Stomach (tissue), 9 donors: ENCODE measurements around the gene TDG. TPM values are rescaled to one million over a fixed set of nuclear protein-coding genes. Genes with fewer than 3 reads are reported as not detected.
"Not testable (repeated sequence)": the region's sequence is repeated elsewhere in the genome, so short reads cannot be mapped to it uniquely, and the experiment has no call there.

ENCODE experiments used
- DNase-seq, 2 donors: peaks; one replicate each; pipeline versions ENCODE4 v3.0.0 to v3.0.0-alpha.2; 2013 to 2019
- H3K27ac ChIP-seq, 5 donors: fragments of 200-600 bp in 4 of 5; sonication (generic) in 4 of 5; one replicate each; pipeline ENCODE4 v1.5.1; 2013 to 2019; ENCODE audit warnings: mild to moderate bottlenecking in 1 of 5, moderate library complexity in 1 of 5
- H3K27me3 ChIP-seq, 3 donors: fragments of 200-600 bp; sonication (generic); one replicate each; pipeline ENCODE4 v1.5.1; 2017 to 2019; ENCODE audit warnings: mixed run types in 1 of 3
- H3K36me3 ChIP-seq, 4 donors: fragments of 200-600 bp; sonication (generic); 1 replicate in 3 of 4; 2 replicates in 1 of 4; pipeline ENCODE4 v1.5.1; 2016 to 2019
- H3K4me1 ChIP-seq, 4 donors: fragments of 200-600 bp; sonication (generic); one replicate each; pipeline ENCODE4 v1.5.1; 2016 to 2019
- H3K4me3 ChIP-seq, 4 donors: fragments of 200-600 bp; sonication (generic) in 3 of 4; one replicate each; pipeline ENCODE4 v1.5.1; 2016 to 2019; ENCODE audit warnings: mild to moderate bottlenecking in 1 of 4
- H3K9me3 ChIP-seq, 4 donors: fragments of 200-600 bp; sonication (generic); one replicate each; pipeline ENCODE4 v1.5.1; 2016 to 2019
- EP300 ChIP-seq: sonication (generic); formaldehyde crosslinking; IDR thresholded peaks from one replicate; pipeline ENCODE4 v1.6.1; 2017; ENCODE audit warnings: antibody characterized with exemption
- POLR2A ChIP-seq, 4 donors: fragments of 450-650 bp; IDR thresholded peaks; one replicate each; pipeline ENCODE4 v1.6.1; 2016; ENCODE audit warnings: antibody characterized with exemption in 4 of 4, control low read depth in 2 of 4, mild to moderate bottlenecking in 1 of 4, moderate library complexity in 1 of 4
- POLR2AphosphoS5 ChIP-seq, 3 donors: sonication (generic); formaldehyde crosslinking; IDR thresholded peaks; one replicate each; pipeline ENCODE4 v1.6.1; 2016; ENCODE audit warnings: antibody characterized with exemption in 3 of 3
- WGBS, 5 donors: extraction: QIAGEN DNeasy Blood & Tissue Kit in 3 of 5; methylation state at CpG; one replicate each; pipeline versions ENCODE4 v1.1.5 to v1.1.7; 2013 to 2018; 5-methylcytosine and 5-hydroxymethylcytosine counted together
- intact Hi-C: fragments of 100-400 bp; cut with DNase I; formaldehyde crosslinking; loops from one replicate; pipeline ENCODE4 v1.15.1; 2023; ENCODE audit warnings: low total_unique reads
- polyA plus RNA-seq, 3 donors: library from polyadenylated mRNA; stranded (reverse); fragments of 200-250 nt; gene quantifications; one replicate each; pipeline ENCODE4 v1.2.3, GENCODE V29; 2013
- total RNA-seq, 5 donors: library from RNA; depleted of rRNA; stranded (reverse); fragments of >200 nt; gene quantifications; one replicate each; pipeline versions ENCODE4 v1.1.0 to v1.2.3, GENCODE V29; 2014 to 2016
- TF ChIP-seq, protein P1 (sequence below), 7 experiments: fragments of 450-650 bp in 4 of 7; fragments of 200-600 bp in 3 of 7; sonication (generic) in 3 of 7; IDR thresholded peaks; one replicate each; pipeline ENCODE4 v1.5.1; 2016 to 2019; ENCODE audit warnings: antibody characterized with exemption in 7 of 7, control low read depth in 2 of 7, mild to moderate bottlenecking in 1 of 7
- donor health status: healthy with polysubstance abuse.
- donor health status: Bipolar disorder and iron deficiency.
- donor health status: healthy.

The TDG gene
- total and polyA plus RNA-seq, 8 donors, result 9.2 to 44.1 (median 18.1) TPM

DNA sequence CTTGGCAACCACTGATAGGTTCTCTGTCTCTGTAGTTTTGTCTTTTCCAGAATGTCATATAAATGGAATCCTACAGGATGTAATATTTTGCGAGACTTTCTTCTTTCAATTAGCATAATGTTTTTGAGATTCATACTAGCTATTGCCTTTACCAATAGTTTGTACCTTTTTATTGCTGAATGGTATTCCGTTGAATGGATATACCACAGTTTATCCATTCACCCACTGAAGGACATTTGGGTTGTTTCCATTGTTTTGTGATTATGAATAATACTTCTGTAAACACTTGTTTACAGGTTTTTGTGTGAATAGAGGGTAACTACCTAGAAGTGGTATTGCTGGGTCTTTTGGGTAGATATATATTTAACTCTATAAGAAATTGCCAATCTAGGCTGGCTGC lies 58.0 kb downstream of the TDG start:
- 50 to 90% (median 76%) methylated on average over 2 of the region's 2 CpGs for WGBS, 5 donors
- TF ChIP-seq EP300 (no peak), POLR2A (IDR thresholded peaks at IDR 0.05) (no peak), POLR2AphosphoS5 (IDR thresholded peaks at IDR 0.05) (no peak)
- TF ChIP-seq, protein P1, sequence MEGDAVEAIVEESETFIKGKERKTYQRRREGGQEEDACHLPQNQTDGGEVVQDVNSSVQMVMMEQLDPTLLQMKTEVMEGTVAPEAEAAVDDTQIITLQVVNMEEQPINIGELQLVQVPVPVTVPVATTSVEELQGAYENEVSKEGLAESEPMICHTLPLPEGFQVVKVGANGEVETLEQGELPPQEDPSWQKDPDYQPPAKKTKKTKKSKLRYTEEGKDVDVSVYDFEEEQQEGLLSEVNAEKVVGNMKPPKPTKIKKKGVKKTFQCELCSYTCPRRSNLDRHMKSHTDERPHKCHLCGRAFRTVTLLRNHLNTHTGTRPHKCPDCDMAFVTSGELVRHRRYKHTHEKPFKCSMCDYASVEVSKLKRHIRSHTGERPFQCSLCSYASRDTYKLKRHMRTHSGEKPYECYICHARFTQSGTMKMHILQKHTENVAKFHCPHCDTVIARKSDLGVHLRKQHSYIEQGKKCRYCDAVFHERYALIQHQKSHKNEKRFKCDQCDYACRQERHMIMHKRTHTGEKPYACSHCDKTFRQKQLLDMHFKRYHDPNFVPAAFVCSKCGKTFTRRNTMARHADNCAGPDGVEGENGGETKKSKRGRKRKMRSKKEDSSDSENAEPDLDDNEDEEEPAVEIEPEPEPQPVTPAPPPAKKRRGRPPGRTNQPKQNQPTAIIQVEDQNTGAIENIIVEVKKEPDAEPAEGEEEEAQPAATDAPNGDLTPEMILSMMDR (IDR thresholded peaks at IDR 0.05), result no peak
- intact Hi-C loops, result no loop called here

DNA sequence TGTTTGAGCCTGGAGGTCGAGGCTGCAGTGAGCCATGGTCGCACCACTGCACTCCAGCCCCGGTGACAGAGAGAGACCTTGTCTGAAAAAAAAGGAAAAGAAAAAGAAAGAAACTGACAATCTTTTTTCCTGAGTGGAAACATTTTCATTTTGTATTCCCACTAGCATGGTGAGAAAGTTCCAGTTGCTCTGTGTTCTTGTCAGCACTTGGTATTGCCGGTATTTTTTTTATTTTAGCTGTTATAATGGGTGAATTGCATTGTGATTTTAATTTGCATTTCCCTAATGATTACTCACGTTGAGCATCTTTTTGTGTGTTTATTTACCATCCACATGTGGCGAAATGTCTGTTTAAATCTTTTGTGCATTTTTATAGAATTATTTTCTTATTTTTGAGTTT lies 58.7 kb downstream of the TDG start:
- H3K9me3 ChIP-seq, result peaks cover 0 to 11% (median 6%) of the 10 kb centered on the region in 4 donors
- H3K4me3 ChIP-seq, result no peak overlapping the region
- H3K27ac ChIP-seq, result no peak overlapping the region
- no peaks in the 10 kb centered on the region for H3K4me1 ChIP-seq
- no peak for DNase-seq
- TF ChIP-seq EP300 (no peak), POLR2AphosphoS5 (IDR thresholded peaks at IDR 0.05) (no peak), POLR2A (IDR thresholded peaks at IDR 0.05) (no peak)
- TF ChIP-seq, protein P1 (IDR thresholded peaks at IDR 0.05), result no peak
- intact Hi-C loops, result no loop called here
- peaks cover 0 to 7% (median 0%) of the 10 kb centered on the region in 4 donors for H3K36me3 ChIP-seq
- H3K27me3 ChIP-seq, result no peaks in the 10 kb centered on the region
- 85 to 94% (median 91%) methylated on average over 6 of the region's 6 CpGs for WGBS, 5 donors

More for the DNA sequence above, 58.0 kb downstream of the TDG start:
- Histone ChIP-seq H3K27ac (no peak overlapping the region), H3K27me3 (no peaks in the 10 kb centered on the region), H3K4me3 (no peak overlapping the region), H3K4me1 (no peaks in the 10 kb centered on the region), H3K9me3 (peaks cover 0 to 11% (median 6%) of the 10 kb centered on the region in 4 donors), H3K36me3 (peaks cover 0 to 7% (median 0%) of the 10 kb centered on the region in 4 donors)
- DNase-seq, result no peak

DNA sequence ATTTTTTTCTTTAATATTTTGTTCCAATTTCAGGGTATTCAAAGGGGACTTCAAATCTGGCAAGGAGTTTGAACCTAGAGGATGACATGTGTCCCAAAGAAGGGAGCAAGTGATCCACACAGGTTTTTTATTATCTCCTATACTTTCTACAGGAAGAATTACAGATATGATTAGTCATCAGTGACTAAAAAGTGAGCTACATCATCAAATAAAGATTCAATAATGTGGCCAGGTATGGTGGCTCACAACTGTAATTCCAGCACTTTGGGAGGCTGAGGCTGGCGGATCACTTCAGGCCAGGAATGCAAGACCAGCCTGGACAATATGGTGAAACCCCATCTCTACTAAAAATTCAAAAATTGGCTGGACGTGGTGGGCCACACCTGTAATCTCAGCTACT lies 60.1 kb downstream of the TDG start:
- TF ChIP-seq, protein P1 (IDR thresholded peaks at IDR 0.05), result no peak
- TF ChIP-seq POLR2AphosphoS5 (IDR thresholded peaks at IDR 0.05) (no peak), EP300 (no peak), POLR2A (IDR thresholded peaks at IDR 0.05) (no peak)
- H3K4me3 ChIP-seq, result no peak overlapping the region
- DNase-seq, result no peak
- intact Hi-C loops, result no loop called here
- 82 to 100% (median 93%) methylated on average over 2 of the region's 2 CpGs for WGBS, 5 donors
- H3K9me3 ChIP-seq, result peaks cover 0 to 11% (median 6%) of the 10 kb centered on the region in 4 donors
- peaks cover 0 to 3% (median 0%) of the 10 kb centered on the region in 4 donors for H3K36me3 ChIP-seq
- no peak overlapping the region for H3K27ac ChIP-seq
- no peaks in the 10 kb centered on the region for H3K4me1 ChIP-seq
- H3K27me3 ChIP-seq, result no peaks in the 10 kb centered on the region

DNA sequence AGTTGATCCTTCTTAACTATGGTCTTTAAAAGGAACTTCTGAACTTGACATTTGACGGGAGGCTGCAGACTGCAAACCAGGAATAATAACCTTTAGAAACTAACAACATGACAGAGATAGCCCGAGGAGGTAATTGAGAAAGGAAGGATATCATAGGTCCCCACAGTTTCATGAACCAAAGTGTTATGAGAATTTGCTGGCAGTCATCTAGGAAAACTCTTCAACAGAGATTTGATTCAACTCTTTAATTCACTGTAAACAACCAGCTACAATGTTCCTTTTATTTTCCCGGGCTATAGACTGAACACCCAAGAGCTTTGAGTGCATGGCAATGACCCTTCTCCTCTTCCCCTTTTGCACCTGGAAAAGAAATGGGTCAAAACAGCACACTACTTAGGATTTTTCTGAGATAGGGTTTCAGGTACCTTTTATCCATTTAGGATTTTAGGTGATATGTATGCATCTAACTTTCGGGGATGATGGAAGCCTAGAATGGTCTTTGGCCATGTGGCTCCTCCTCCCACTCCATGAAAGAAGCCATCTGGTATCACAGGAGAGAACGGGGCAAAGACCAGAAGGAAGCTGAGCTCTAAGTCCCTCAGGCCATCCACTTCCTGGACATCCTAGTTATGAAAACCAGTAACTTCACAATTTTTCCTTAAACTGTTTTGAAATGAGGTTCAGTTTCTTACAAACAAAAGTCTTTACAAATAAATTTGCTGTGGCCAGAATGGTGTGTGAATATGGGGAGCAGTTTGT lies 61.3 kb downstream of the TDG start:
- peaks cover 0 to 11% (median 6%) of the 10 kb centered on the region in 4 donors for H3K9me3 ChIP-seq
- DNase-seq, result no peak
- no peak overlapping the region for H3K4me3 ChIP-seq
- H3K4me1 ChIP-seq, result no peaks in the 10 kb centered on the region
- H3K27ac ChIP-seq, result no peak overlapping the region
- WGBS, 5 donors, result 60 to 64% (median 62%) methylated on average over 5 of the region's 5 CpGs
- intact Hi-C loops, result no loop called here
- TF ChIP-seq, protein P1 (IDR thresholded peaks at IDR 0.05), result no peak
- TF ChIP-seq EP300 (no peak), POLR2A (IDR thresholded peaks at IDR 0.05) (no peak), POLR2AphosphoS5 (IDR thresholded peaks at IDR 0.05) (no peak)
- H3K27me3 ChIP-seq, result no peaks in the 10 kb centered on the region
- H3K36me3 ChIP-seq, result no peaks in the 10 kb centered on the region

DNA sequence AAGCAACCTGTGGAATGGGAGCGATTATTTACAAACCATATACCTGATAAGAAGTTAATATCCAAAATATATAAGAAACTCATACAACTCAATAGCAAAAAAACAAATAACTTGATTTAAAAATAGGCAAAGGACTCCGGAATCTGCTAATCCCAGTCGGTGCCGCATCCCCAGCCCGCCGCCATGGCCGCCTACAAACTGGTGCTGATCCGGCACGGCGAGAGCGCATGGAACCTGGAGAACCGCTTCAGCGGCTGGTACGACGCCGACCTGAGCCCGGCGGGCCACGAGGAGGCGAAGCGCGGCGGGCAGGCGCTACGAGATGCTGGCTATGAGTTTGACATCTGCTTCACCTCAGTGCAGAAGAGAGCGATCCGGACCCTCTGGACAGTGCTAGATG lies 64.9 kb downstream of the TDG start:
- H3K27me3 ChIP-seq, intact Hi-C loops, H3K36me3 ChIP-seq, H3K4me3 ChIP-seq, H3K9me3 ChIP-seq, H3K4me1 ChIP-seq, DNase-seq, H3K27ac ChIP-seq: not testable (repeated sequence)
- 84 to 93% (median 90%) methylated on average over 7 to 16 of the region's 27 CpGs for WGBS, 5 donors

DNA sequence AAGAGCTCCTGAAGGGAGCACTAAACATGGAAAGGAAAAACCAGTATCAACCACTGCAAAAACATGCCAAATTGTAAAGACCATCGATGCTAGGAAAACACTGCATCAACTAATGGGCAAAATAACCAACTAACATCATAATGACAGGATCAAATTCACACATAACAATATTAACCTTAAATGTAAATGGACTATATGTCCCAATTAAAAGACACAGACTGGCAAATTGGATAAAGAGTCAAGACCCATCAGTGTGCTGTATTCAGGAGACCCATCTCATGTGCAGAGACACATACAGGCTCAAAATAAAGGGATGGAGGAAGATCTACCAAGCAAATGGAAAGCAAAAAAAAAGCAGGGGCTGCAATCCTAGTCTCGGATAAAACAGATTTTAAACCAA lies 70.5 kb downstream of the TDG start:
- H3K27ac ChIP-seq, DNase-seq, H3K9me3 ChIP-seq, H3K4me1 ChIP-seq, H3K4me3 ChIP-seq, intact Hi-C loops, H3K27me3 ChIP-seq, H3K36me3 ChIP-seq: not testable (repeated sequence)
- WGBS, 5 donors, result 82 to 94% (median 89%) methylated on average over 2 of the region's 2 CpGs
